Loucy (cell line): ENCODE data around the gene TSHR.

ENCODE experiments used
- CTCF ChIP-seq: fragments of 200-600 bp; sonication (generic); conservative IDR thresholded peaks from 2 replicates; pipeline ENCODE4 v1.5.1; 2014; ENCODE audit warnings: mild to moderate bottlenecking, antibody characterized with exemption, low read length
- EZH2phosphoT487 ChIP-seq: fragments of 200-600 bp; IDR thresholded peaks from 2 replicates; pipeline ENCODE4 v1.6.1; 2018; ENCODE audit warnings: antibody characterized with exemption, mild to moderate bottlenecking, moderate library complexity, borderline replicate concordance

- no peak for TF ChIP-seq CTCF
- TF ChIP-seq EZH2phosphoT487: no peak
These were observed 78.3 kb downstream of the TSHR start for GRCh38 chr14:81033698-81034240.
